GM21381 (cell line): Measurements from ENCODE around the gene CAPN13.

ENCODE experiments used
- ATAC-seq: cut with Tn5 transposase; IDR thresholded peaks from one replicate; pipeline ENCODE4 v1.9.1; 2021; ENCODE audit warnings: mild to moderate bottlenecking, moderate library complexity; ENCODE audit not compliant: unreplicated experiment

The CAPN13 gene

DNA sequence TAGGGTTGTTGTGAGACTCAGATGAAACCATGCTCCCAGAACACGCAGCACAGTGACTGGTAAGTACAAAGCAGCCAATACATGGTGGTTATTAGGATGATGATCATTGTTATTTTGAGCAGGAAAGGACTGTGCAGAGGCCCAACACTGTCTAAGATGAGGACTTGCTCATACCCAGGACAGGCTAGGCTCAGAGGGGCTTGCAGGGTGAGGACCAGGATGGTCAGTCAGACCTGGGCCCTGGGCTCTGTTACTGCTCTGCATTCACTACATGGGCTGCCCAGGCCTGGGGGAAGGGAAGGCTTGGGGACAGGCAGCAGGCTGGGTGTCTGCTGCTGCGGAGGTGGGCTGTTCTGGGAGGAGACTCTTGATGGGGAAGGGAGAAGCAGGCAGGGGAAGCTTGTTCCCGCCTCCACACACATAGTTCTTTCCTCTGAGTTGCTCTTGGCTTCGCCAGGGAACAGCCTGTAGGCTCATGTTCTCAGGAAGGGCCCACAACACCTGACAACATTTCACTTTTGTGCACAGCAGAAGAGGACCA lies 17.5 kb downstream of the CAPN13 start:
- ATAC-seq = no peak

DNA sequence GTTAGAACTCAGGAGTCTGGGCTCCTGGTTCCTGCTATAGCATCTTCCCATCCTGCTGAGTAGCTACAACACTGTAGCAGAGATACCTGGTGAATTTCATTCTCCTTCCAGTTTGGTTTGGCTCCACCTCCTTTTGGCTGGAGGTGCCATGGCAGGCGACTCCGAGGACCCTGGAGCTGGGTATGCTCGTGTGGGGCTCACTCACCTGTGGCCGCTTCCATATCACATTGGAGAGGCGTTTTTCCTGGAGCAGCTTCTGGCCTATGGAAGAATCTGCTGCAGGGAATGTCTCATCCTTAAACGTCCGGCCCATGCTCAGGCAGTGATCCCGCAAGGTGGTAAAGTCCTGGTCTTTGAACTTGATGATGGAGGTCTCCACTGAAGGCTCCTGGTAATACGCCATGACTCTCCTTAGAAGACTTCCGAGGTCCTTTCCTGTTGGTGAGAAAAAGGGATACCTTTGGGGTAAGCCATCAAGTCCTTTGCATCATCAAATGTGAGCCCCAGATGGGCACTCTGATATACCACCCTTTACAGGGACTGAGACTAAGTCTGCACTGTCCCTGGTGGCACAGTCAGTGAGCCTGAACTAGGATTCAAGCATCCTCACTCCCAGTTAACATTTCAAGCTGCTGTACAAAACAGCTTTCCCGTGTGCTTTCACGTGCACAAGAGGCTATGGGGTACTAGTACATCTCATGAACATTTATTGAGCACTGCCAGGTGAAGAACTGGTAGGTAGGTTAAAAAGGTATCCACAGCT lies 20.1 kb downstream of the CAPN13 start:
- no peak for ATAC-seq

DNA sequence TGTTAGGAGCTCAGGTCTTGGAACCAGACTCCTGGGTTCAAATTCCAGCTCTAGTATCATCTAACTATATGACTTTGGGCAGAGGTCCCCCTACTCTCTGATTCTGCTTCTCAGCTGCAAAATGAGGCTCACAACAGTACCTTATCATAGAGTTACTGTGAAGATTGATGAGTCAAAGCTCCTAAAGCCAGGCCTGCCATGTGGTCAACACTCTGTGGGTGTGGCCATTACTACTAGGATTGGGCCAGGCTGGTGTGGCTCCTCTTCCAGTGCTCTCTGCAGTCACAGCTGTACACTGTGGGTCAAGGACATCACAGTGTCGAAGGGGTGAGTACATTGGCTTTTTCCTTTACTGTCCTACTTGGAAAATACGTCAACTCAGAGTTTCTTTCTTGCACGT lies 22.6 kb downstream of the CAPN13 start:
- ATAC-seq = no peak

DNA sequence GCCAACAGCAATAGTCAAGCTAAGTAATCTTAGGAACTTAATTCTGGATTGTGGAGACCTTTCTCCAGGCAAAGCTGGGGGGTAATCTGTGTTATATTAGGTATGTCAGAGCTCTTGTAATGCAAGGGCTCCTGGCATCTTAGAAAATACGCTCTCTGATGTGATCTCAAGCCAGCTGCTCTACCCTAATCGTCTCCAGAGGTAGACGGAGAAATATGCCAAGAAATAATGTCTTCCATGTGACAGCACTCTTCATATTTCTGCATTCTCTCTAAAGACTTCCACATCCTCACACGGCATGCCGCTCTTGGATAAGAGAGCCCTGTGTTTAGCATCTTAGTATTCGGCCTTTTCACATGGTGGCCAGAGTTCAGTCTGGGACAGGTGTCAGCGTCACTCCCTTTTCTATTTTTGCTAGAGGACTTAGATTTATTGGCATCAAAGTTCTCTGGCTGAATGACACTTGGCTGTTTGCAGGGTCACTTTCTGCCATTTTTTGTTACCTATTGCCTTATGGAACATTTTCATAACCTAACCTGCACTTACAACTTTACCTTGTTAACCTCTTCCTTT lies 25.2 kb downstream of the CAPN13 start:
- no peak for ATAC-seq

DNA sequence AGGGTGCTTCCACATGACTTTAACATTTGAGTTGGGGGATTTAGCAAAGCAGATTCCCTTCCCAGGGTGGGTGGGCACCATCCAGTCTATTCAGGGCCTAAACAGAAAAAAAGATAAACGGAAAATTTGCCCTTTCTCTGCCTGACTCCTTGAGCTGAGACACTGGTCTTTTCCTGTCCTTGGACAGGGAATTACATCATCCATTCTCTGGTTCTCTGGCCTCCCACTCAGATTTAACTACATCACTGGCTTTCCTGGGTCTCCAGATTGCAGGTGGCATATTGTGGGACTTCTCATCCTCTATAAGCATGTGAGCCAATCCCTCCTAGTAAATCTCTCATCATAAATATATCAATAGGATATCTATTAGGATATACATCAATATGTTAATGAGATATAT lies 25.8 kb downstream of the CAPN13 start:
- ATAC-seq = no peak

DNA sequence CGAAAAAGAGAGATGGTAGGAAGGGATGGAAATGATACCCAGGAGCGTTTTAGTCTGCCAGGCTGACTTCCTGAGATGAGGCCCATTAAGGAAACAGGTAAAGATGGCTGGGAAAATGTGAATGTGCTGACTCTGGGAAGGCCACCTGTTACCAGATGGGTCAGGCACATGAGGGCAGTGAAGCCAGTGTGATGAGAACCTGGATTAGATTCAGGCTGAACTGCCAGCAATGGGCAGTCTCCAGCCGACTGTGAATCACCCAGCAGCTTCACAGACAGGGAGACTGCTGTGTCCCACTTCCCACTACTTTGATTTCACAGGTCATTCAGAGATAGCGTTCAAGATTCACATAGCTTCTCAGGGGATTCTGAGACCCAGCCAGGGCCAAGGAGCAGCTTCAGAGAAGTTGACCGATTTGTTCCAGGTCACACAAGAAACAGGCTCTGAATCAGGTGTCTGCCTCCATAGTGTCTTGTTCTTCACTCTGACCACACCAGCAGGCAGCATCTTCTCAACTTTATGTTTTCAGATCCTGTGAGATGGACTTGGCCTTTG lies 26.4 kb downstream of the CAPN13 start:
- no peak for ATAC-seq

DNA sequence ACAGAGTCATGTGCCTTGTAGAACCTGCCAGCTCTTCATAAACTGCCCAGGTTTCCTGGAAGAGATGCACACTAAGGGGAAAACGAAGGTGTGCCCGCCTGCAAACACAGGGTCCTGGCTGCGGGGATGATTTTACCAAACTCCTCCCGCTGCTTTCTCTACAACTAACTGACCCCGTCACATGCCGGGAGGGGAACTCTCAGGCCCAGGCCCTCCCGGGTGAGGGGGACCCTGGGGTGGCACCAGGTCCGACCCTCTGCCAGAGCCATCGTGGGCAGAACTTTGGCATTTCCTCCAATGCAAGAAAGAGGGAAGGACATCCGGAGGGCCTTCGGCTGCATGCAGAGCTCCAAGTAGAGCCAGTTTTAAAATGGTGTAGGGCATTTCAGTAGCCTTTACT lies 28.6 kb downstream of the CAPN13 start:
- no peak for ATAC-seq

DNA sequence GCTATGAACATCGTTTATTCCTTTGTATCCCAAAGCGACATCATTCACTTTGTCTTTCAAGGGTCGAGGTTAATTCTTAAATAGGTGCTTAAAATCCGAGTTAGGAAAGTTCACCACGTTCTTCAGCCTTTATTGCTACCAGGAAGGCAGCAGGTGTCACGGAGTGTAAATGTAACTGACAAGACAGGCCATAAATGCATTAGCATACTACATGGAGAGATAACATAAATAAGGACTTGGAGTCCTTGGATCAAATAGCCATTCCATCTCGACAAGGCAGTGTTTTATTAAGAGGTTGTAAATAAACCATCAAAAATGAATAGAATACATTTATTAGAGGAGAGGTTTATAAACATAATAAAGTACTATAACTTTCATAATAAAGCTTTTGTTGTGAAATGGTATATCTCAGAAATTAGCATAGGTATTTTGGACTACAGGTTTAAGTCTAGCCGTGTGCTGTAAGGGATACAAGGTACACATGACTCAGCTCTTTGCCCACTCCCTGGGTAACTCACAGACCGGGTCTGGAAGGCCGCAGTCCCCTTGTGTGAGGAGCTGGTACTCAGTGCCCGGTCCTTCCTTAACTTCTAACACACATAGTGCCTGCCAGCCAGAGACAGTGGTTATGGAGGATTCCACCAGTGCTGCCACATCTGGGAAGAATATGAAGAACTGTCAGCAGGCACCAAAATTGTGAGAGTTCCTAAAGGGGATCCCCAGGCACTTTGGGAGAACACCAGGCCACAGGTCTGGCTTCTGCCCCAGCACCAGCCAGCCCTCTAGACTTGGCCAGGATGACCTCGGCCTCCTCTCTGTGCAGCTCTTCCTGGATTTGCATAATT lies 29.4 kb downstream of the CAPN13 start:
- no peak for ATAC-seq

DNA sequence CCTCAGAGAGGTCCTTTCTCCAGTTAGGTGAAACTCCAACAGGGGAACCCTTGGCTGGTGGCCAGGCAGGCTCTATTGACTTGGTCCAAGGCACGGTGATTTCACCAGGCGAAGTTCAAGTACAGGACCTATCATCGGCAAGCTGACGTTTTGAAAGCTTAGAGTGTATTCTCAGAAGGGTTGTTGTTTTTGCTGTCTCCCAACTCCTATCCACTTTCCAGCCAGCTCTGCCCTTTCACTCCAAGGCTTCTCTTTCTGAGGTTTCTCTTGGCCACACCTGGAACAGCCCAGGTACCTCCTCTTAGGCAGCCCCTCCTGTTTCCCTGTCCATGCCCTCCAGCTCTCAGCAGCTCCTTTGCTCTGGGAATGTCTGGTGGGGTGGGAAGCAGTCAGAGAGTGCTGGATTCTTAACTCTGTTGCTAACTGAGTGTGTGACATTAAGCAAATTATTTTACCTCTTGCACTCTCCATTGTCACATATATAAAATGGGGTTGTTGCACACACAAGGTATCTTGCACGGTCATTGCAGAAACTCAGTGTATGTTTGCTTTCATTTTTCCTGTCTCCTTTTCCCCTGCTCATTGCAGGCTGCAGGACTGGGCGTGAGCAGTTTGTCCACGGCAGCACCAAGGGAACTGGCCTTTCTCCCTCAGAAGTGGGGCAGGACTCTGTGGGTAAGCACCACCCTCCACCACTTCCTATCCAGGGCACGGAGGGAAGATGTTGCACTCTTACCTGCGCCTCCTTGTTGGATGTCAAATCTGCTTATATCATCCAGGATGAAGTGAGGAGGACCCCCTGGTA lies 30.2 kb downstream of the CAPN13 start:
- ATAC-seq = no peak

DNA sequence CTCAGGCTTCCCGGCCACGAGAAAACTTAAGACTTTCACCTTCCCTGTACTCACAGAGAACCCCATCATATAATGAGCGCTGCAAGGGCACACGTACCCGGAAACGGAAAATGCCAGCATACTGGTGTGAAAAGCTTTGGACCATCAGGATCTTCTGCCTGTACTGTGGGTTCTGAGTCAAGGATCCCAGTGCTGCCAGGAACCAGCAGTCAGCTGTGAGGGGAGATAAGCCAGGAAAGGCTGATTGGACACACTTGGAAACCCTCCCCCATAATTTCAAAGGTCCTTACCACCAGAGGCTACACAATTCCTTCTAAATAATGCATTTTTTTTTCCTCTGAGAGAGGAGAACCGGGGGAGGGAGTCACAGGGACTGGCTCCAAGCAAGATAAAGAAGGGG lies 31.4 kb downstream of the CAPN13 start:
- no peak for ATAC-seq

DNA sequence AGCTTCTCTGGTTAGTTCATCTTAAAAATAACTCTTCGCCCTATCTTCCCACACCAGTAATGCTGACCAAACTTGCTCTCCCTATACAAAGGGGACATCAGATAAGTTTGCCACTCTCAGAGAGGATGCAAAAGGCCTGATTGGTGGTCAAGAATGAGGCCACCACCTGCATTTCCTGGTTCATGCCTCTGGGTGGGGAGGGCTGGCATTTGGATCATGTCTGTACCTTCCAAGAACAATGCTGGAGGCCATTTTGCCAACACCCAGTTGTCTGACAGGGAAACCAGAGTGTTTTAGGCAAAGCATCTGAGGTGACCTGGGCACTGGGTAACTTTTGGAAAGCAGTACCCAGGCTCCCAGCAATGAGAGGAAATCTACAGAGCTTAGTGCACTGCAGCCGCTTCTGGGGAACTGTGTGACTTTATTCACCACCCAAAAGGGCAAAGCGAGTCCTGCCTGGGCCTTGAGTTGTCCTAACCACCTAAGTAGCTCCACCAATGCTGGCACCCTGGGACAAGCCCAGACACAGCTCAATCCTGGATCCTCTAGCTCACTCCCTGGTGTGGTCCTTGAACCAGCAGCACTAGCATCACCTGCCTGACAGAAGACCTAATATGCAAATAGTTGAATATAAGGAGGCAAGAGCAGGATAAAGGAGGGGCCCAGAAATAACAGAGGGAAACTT lies 35.1 kb downstream of the CAPN13 start:
- no peak for ATAC-seq

DNA sequence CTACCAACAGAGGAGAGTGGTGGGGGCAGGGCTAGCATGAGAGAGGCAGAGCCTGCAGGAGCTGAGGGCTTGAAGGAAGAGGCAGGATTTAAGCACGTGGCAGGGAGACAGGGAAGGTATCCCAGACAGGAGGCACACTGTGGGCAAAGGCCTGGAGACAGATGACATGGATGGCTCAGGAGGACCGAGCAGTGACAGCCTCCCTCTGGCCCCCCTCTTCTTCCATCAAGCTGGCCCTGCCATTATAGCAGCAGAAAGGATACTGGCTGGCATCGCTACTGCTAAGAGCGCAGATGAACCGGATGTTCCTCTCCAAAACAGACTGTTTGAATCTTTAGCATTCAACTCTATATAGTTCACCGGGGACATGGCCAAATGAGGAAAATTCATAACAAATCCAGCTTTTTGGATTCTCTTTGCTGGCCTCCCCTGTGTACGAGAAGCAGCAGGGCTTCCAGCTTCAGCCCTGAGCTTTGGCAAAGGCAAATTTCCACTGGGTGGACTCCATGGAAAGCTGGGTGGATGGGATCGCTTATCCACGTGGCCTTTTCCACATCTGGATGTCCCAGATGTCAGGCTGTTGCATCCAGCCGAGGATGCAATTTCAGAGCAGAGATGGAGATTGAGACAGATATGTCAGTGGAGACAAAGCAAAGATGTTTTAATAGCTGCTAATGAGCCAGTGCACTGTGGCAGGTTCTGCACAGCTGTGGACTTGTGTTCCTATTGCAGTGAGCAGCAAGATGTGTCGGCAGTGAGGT lies 36.2 kb downstream of the CAPN13 start:
- no peak for ATAC-seq

DNA sequence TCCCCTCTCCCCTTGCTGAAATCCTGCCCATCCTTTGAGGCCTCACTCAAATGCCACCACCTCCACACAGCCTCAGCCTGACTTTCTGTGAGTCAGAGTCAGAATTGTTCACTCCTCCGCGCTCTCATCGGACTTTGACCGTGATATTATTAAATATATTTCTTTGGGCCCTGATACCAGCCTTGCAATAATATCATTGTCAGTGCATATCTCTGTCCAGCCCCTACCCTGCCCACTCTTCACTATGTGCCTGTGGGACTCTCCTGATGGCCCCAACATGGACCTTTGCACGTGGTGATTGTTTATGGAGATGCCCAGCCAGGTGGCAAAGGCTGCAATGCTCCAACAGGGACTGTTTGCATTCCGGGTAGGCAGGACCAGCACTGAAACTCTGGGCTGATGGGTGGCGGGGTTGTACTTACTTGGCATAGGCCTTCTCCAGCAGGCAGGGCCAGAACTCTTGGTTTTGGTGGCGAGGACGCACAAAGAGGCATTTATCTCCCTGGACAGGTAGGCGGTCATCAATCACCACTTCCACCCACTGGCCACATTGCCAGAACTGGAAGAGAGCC lies 37.3 kb downstream of the CAPN13 start:
- no peak for ATAC-seq

DNA sequence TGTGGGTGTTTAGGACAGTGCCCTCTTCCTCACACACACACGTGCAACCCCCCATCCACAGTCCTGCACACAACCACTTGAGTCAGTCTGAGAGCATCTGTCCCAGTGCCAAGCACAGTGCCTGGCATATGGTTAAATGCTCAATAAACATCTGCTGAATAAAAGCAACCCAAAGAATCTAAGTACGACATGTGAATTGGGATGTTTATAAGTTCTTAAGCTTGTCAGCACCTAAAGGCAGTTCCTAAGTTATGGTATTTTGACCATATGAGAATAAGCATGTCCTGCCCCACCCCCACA lies 37.8 kb downstream of the CAPN13 start:
- no peak for ATAC-seq

DNA sequence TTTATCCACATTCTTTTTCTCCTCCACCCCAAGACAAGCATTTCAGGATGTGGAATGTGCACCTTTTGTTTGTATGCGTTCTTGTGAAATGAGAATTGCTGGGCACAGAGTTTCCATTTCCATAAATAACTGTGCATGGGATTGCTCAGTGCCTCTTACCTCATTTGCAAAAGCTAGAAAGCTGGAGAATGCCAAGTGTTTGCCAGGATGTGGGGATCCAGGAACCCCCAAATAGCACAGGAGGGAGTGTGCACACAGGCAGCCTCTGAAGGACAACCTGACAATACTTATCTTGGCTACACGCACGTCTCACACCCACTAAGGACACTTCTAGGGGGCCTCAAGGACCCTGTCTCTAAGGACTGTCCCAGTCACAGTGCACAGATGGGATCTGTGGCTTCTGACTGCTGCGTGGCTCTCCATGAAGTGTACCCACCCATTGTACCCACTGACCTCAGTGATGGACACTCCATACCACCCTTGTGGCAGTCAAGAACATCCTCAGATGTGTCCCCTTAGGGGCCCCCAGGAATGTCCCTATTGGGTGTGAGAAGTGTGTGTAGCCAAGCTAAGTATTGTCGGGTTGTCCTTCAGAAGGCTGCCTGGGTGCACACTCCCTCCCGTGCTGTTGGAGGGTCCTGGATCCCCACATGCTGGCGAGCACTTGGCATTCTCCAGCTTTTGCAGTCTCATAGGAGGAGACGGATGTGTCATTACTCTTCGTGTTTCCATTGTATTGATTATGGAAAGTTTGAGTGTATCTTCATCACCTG lies 38.4 kb downstream of the CAPN13 start:
- ATAC-seq = no peak

DNA sequence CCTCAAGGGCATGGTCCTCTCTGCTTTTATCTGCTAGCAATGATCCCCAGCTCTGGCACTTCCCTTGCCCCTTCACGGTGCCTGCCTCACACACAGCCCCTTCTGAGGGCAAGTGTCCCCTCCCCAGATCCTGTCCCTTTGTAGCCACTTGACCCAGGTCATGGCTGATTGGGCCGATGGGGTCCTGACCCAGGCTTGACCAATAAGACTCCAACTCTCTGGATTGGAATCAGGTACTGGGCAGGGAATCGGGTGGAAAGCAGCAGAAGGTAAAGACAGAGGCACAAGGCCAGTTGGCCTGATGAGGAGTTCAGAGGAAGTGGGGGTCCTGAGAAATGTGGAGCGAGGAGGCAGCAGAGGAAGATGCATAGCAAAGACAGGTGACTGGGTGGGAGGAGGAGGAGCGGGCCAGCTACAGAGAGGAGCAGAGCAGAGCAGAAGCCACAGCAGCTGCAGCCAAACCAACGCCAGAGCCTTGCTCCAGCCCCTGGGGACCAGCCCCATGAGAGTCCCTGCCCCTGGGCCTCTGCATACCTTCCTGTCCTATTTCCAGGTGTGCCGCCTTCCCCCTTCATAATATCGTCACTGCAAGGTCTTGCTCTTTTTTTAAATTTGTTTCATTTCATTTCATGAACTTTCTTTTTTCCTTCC lies 39.1 kb downstream of the CAPN13 start:
- no peak for ATAC-seq

DNA sequence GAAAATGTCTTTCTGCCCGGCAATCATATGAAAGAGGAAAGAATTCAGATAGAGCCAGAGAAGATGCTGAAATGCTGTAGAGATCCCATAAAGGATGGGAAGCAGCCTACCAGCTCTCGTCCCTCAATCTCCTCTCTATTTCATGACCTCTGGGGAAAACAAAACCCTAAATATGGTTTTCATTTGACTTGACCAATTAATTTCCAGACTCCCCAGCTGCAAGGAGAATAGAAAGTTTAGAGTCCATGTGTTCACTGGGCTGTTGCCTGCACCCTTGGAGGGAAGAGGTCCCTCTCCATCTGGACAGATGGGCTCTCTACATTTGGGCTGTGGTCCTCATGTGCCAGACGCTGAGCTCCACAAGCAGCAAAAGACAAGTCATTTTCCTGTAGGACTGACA lies 40.6 kb downstream of the CAPN13 start:
- no peak for ATAC-seq
